ENCODE measurements around the gene TMEM132C.

Gene TMEM132C

GRCh38 chr12:128607641-128608040 lies 340.7 kb downstream of the TMEM132C start:
- DNase-seq (ENCODE audit: low read depth, low spot score) = no peak

GRCh38 chr12:128609861-128610260 lies 342.9 kb downstream of the TMEM132C start:
- DNase-seq (ENCODE audit: low read depth, low spot score) = no peak

- DNase-seq (ENCODE audit: low read depth, low spot score) = no peak
Measured at GRCh38 chr12:128611736-128612135, 344.8 kb downstream of the TMEM132C start.

DNA sequence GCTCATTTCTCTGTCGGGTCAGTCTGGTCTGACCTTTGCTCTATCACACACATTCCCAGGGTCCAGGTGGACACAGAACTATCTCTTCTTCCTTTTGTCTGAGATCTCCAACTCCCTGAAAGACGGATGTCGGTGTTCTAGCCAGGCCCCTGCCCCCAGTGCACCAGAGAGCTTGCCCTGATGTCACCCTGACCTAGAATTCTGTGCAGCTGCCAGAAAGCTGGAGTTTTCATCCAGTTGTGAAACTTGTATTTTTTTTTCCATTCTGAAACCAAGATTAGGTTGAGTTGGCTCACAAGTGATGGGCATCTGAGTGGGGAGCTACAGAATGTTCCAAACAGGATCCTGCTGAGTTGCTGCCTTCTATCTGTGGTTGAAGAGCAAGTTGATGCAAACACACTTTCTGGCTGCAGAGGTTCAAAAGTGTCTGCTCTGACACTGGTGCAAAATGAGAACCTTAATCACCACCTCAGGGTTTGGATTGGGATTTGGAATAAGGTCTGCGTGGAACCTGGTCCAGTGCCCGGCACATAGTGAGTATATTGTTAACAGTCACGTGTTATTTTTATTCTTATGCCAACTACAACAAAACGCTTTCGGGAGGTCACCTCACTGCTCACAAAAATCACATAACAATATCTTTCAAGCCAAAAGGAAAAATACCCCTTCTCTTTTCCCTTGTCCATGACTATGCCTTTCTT lies 345.3 kb downstream of the TMEM132C start:
- DNase-seq (ENCODE audit: low read depth, low spot score) = no peak

DNA sequence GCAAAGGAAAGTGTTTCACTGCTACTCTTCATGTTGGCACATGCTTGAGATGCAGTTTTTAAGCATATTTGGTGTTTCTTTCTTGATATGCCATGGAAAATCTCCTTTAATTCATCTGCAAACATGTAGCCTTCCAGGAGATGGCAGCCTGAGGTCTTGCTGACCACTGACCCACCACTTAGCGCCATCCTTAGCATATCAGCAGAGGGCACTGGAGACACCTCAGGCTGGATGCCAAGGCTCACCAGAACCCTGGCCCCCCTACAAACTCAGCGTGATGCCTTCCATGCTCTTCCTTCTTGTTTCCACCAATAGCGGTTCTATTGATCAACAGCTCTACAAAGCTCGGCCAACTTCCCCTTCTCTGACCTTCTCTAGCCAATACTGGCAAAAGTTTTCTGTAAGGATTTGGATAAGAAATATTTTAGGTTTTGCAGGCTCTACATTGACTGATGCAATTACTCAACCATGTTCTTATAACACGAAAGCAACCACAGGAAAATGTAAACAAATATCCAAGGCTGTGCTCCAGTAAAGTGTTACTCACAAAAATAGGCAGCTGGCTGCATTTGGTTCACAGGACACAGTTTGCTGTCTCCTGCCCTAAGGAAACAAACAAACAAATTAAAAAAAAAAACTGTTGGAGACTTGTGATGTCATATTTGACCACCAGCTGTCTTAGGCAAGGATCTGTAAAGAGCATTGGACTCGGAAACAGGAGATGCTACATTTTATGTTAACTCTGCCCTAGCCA lies 347.0 kb downstream of the TMEM132C start:
- no peak for DNase-seq (ENCODE audit: low read depth, low spot score)

DNA sequence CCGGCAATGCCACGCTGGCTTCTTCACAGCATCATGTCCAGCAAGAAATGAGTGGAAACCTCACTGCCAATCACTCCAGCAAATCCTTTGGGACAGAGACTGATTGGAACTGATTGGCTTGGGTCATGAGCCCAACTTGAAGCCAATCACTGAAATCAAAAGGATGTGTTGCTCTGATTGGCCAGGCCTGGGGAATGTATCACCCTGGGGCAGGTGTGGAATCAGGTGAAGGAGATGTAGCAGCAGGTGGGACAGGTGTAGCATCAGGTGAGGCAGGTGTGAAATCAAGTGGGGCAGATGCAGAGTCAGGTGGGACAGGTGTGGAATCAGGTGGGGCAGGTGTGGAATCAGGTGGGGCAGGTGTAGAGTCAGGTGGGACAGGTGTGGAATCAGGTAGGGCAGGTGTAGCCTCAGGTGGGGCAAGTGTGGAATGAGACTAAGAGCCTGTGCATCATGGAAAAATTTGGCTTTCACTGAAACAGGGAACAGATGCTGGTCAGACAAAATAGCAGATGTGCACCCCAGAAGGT lies 350.4 kb downstream of the TMEM132C start:
- no peak for DNase-seq (ENCODE audit: low read depth, low spot score)

DNA sequence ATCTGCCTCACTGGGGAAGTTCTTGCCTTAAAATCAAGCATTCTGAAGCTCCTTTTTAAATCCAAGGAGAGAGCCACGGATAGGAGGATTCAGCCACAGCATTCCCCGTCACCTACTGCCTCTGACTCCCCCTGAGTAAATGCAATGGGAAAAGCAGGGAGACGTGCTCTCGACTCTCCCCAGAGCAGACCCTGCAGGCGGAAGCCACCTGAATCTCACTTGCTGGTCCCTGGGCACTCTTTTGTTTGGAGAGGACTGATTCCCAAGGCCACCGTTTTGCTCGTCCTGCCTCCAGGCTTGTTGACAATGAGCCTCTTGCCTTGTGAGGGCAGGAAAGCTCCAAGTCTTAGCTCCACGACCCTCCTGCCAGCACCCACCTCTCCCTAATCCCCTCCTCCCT lies 352.3 kb downstream of the TMEM132C start:
- DNase-seq (ENCODE audit: low read depth, low spot score) = no peak

GRCh38 chr12:128621304-128621703 lies 354.3 kb downstream of the TMEM132C start:
- no peak for DNase-seq (ENCODE audit: low read depth, low spot score)

DNA sequence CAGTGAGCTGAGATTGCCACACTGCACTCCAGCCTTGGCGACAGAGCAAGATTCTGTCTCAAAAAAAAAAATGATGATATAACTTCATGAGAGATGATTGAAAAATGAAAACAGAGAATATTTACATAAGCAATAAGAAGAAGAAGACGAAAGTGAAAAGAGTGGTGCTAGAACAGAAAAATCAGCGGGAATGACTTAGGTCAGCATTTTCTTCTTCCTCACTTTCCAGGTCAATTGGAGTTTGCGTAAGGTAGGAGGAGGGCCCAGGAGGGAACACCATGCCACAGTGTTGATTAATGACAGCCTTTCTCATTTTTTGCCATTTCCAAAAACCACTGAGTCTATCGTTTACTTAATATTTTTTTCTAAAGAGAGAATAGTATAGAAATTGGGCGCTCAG lies 356.8 kb downstream of the TMEM132C start:
- no peak for DNase-seq (ENCODE audit: low read depth, low spot score)

- DNase-seq (ENCODE audit: low read depth, low spot score) = no peak
Measured at GRCh38 chr12:128626808-128627320, 359.9 kb downstream of the TMEM132C start.

GRCh38 chr12:128627659-128628058 lies 360.7 kb downstream of the TMEM132C start:
- no peak for DNase-seq (ENCODE audit: low read depth, low spot score)

DNA sequence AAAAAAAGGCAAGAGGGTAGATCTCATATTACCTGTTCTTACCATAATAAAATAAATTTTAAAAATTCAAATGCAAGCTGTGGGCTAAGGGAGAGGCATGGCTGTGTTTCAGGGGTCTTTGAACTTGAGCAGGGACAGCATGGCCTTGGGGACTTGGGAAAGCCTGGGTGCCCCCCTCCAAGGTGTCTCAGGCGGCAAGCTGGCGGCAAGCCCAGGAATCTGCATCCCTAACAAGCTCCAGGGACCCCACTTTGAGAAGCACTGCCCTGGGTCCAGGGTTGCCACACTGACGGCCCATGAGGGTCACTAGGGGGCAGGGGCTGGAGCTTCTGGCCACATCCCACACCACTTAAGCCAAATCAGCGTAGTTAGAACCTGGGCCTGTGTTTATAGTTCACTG lies 363.0 kb downstream of the TMEM132C start:
- DNase-seq (ENCODE audit: low read depth, low spot score) = no peak

DNA sequence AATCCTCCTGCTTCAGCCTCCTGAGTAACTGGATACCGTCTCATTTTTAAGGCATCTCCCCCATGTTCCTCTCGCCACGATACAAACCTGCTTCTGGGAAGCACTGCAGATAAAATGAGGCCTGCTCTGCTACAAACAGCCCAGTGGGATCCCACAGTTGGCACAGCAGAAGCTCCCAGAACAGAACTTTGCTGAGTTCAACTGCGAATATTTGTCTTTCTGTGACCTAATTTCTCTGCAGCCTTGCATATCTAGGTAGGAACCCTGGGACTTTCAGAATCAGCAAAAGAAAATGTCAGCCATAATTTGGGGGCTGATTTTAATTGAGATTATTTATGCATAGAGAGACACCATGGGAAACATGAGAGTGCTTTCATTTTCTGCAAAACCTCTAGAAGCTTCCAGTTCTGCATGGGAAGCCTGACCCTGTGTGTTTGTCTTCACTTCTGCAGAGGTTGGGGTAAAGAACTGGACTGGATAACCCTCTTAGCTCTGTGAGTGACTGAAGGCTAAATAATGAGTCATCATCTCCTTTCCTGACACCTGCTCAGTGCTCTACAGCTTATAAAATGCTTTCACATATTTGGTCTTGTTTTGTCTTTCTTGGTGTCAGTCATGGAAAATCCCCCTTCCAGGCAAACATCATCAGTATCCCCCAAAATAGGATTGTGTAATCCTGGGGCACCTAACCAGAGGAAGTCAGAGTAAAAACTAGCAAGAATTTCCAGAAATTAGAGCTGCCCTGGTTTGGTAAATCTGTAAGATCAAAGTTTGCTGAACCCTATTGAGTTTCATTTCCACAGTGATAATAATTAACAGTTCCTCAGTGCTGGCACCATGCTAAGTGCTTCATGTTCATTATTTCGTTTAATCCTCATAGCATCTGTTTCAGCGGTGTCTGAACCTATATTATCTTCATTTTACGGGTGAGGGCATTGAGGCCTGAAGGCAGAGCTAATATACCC lies 371.0 kb downstream of the TMEM132C start:
- DNase-seq (ENCODE audit: low read depth, low spot score) = no peak

- no peak for DNase-seq (ENCODE audit: low read depth, low spot score)
Measured at GRCh38 chr12:128639089-128639488, 372.1 kb downstream of the TMEM132C start.

GRCh38 chr12:128643155-128643554 lies 376.2 kb downstream of the TMEM132C start:
- no peak for DNase-seq (ENCODE audit: low read depth, low spot score)

- no peak for DNase-seq (ENCODE audit: low read depth, low spot score)
Measured at GRCh38 chr12:128644664-128645296, 377.8 kb downstream of the TMEM132C start.

GRCh38 chr12:128649902-128650301 lies 382.9 kb downstream of the TMEM132C start:
- no peak for DNase-seq (ENCODE audit: low read depth, low spot score)

GRCh38 chr12:128652136-128652751 lies 385.3 kb downstream of the TMEM132C start:
- no peak for DNase-seq (ENCODE audit: low read depth, low spot score)

GRCh38 chr12:128654468-128654867 lies 387.5 kb downstream of the TMEM132C start:
- DNase-seq (ENCODE audit: low read depth, low spot score) = no peak

- no peak for DNase-seq (ENCODE audit: low read depth, low spot score)
Measured at GRCh38 chr12:128657378-128657777, 390.4 kb downstream of the TMEM132C start.

Measured in activated naive CD8-positive, alpha-beta T cell treated with anti-CD3 and anti-CD28 coated beads, Interleukin-2, amount 50 U/mL, for 16 hours (primary cell).